ENCODE results near the gene TAS1R3. TPM values are rescaled to one million over a fixed set of nuclear protein-coding genes. Genes with fewer than 3 reads are reported as not detected.

The TAS1R3 gene
- total RNA-seq, 2 experiments from 2014 or later: 0.99 to 1.1 TPM

- Histone ChIP-seq H3K9me2 (ENCODE audit: insufficient read depth, low read length) (no peaks in the 10 kb centered on the region), H4K20me1 (ENCODE audit: insufficient read depth, low read length) (peaks cover 5% of the 10 kb centered on the region; the same call in 1 of the 2 replicates), H3K27ac (ENCODE audit: low read depth, low read length, poor library complexity, severe bottlenecking) (peak overlapping the region; percentile 64), H3K4me1 (ENCODE audit: insufficient read depth, low read length, poor library complexity, severe bottlenecking) (peaks cover 35% of the 10 kb centered on the region), H3K79me2 (ENCODE audit: insufficient read depth, low read depth, low read length) (no peaks in the 10 kb centered on the region; the same call in 1 of the 2 replicates), H3K9me3 (ENCODE audit: low read length) (no peaks in the 10 kb centered on the region), H3K36me3 (ENCODE audit: insufficient read depth, low read length) (peaks cover 43% of the 10 kb centered on the region), H3K4me3 (ENCODE audit: low read depth, low read length, poor library complexity, severe bottlenecking) (peak overlapping the region; percentile 90), H2AFZ (ENCODE audit: low read length) (peak overlapping the region; percentile 38; the same call in 1 of the 2 replicates), H3K4me2 (ENCODE audit: low read length) (peak overlapping the region; percentile 89)
- ChIA-PET POLR2A (no interaction called here), CTCF (ENCODE audit: unreplicated experiment) (no interaction called here)
- no peak for TF ChIP-seq EZH2phosphoT487 (IDR thresholded peaks at IDR 0.05; ENCODE audit: borderline replicate concordance, low read depth, low read length)
- TF ChIP-seq, protein P1, sequence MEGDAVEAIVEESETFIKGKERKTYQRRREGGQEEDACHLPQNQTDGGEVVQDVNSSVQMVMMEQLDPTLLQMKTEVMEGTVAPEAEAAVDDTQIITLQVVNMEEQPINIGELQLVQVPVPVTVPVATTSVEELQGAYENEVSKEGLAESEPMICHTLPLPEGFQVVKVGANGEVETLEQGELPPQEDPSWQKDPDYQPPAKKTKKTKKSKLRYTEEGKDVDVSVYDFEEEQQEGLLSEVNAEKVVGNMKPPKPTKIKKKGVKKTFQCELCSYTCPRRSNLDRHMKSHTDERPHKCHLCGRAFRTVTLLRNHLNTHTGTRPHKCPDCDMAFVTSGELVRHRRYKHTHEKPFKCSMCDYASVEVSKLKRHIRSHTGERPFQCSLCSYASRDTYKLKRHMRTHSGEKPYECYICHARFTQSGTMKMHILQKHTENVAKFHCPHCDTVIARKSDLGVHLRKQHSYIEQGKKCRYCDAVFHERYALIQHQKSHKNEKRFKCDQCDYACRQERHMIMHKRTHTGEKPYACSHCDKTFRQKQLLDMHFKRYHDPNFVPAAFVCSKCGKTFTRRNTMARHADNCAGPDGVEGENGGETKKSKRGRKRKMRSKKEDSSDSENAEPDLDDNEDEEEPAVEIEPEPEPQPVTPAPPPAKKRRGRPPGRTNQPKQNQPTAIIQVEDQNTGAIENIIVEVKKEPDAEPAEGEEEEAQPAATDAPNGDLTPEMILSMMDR (conservative IDR thresholded peaks at IDR 0.05; ENCODE audit: low read length): no peak
- no peak for DNase-seq (ENCODE audit: low spot score)
- TSS peak; percentile 76 for BruUV-seq (replicated peaks)
- intact Hi-C loops (cut with micrococcal nuclease; ENCODE audit: unreplicated experiment): loop anchor here (1.0 to 5.0 kb wide), 6 partner anchors 16 to 277 kb away; partner anchors contain the start of genes ATAD3B, B3GALT6, C1orf159 and CPTP
These were observed 22.3 kb upstream of the TAS1R3 start for GRCh38 chr1:1308756-1309250.

DNA sequence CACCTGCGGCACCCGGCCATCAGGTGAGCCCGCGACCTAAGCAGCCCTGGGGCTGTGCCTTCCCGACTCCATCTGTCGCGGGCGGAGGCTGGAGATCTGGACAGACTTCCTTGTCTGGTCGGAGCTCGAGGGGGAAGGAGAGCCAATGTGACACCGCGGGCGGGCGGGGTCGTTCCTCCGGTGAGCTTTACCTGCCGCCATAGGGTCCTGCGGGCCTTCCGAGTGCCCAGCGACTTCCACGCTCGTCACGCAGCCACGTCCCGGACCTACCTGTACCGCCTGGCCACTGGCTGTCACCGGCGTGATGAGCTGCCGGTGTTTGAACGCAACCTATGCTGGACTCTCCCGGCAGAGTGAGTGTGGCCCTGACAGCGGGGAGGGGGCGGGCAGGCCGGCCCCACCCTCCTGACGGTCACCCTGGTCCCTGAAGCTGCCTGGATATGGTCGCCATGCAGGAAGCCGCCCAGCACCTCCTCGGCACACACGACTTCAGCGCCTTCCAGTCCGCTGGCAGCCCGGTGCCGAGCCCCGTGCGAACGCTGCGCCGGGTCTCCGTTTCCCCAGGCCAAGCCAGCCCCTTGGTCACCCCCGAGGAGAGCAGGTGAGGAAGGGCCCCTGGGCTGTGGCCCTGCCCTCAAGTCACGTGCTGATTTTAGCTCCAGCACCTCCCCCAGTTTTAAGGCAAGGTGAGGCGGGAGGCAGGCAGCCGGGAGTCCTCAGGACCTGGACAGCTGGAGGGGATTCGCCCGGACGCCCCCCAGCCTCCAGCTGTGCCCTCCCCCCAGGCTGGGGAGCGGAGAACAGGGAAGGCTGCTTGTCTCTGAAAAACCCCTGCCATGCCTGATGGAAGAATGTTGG, 21.6 kb upstream of the TAS1R3 start:
- DNase-seq (ENCODE audit: low spot score): peak; percentile 47

More for the DNA sequence above, 21.6 kb upstream of the TAS1R3 start:
- Histone ChIP-seq H3K9me3 (ENCODE audit: low read length) (no peaks in the 10 kb centered on the region), H3K4me1 (ENCODE audit: insufficient read depth, low read length, poor library complexity, severe bottlenecking) (peaks cover 35% of the 10 kb centered on the region), H4K20me1 (ENCODE audit: insufficient read depth, low read length) (peaks cover 5% of the 10 kb centered on the region; the same call in 1 of the 2 replicates), H3K4me3 (ENCODE audit: low read depth, low read length, poor library complexity, severe bottlenecking) (peak overlapping the region; percentile 90), H2AFZ (ENCODE audit: low read length) (peak overlapping the region; percentile 38; the same call in 1 of the 2 replicates), H3K36me3 (ENCODE audit: insufficient read depth, low read length) (peaks cover 50% of the 10 kb centered on the region), H3K27ac (ENCODE audit: low read depth, low read length, poor library complexity, severe bottlenecking) (peak overlapping the region; percentile 64), H3K9me2 (ENCODE audit: insufficient read depth, low read length) (no peaks in the 10 kb centered on the region), H3K79me2 (ENCODE audit: insufficient read depth, low read depth, low read length) (no peaks in the 10 kb centered on the region; the same call in 1 of the 2 replicates), H3K4me2 (ENCODE audit: low read length) (peak overlapping the region; percentile 89)
- no peak for TF ChIP-seq EZH2phosphoT487 (IDR thresholded peaks at IDR 0.05; ENCODE audit: borderline replicate concordance, low read depth, low read length)
- TF ChIP-seq, protein P1 (conservative IDR thresholded peaks at IDR 0.05; ENCODE audit: low read length): no peak
- ChIA-PET POLR2A (no interaction called here), CTCF (ENCODE audit: unreplicated experiment) (no interaction called here)
- no TSS peak for BruUV-seq (replicated peaks)
- intact Hi-C loops (cut with micrococcal nuclease; ENCODE audit: unreplicated experiment): loop anchor here (2.0 to 5.0 kb wide), 5 partner anchors 15 to 277 kb away; partner anchors contain the start of genes ATAD3B, B3GALT6, C1orf159 and CPTP

All from OCI-LY7 (cell line).